A549 treated with GW870086 at 1 μM for 4 hours (cell line): ENCODE results near the gene DUSP12. TPM values are rescaled to one million over a fixed set of nuclear protein-coding genes. Genes with fewer than 3 reads are reported as not detected.

ENCODE experiments used
- total RNA-seq: library from RNA; stranded (reverse); fragments of 200-300 nt; extraction: Qiagen RNA extraction; gene quantifications from 5 replicates; pipeline ENCODE4 v1.2.3, GENCODE V29; 2022; ENCODE audit warnings: low read depth

DUSP12 gene, protein sequence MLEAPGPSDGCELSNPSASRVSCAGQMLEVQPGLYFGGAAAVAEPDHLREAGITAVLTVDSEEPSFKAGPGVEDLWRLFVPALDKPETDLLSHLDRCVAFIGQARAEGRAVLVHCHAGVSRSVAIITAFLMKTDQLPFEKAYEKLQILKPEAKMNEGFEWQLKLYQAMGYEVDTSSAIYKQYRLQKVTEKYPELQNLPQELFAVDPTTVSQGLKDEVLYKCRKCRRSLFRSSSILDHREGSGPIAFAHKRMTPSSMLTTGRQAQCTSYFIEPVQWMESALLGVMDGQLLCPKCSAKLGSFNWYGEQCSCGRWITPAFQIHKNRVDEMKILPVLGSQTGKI
- 42.4 to 53.3 TPM (median 48.3 TPM) in 5 replicates for total RNA-seq

DNA sequence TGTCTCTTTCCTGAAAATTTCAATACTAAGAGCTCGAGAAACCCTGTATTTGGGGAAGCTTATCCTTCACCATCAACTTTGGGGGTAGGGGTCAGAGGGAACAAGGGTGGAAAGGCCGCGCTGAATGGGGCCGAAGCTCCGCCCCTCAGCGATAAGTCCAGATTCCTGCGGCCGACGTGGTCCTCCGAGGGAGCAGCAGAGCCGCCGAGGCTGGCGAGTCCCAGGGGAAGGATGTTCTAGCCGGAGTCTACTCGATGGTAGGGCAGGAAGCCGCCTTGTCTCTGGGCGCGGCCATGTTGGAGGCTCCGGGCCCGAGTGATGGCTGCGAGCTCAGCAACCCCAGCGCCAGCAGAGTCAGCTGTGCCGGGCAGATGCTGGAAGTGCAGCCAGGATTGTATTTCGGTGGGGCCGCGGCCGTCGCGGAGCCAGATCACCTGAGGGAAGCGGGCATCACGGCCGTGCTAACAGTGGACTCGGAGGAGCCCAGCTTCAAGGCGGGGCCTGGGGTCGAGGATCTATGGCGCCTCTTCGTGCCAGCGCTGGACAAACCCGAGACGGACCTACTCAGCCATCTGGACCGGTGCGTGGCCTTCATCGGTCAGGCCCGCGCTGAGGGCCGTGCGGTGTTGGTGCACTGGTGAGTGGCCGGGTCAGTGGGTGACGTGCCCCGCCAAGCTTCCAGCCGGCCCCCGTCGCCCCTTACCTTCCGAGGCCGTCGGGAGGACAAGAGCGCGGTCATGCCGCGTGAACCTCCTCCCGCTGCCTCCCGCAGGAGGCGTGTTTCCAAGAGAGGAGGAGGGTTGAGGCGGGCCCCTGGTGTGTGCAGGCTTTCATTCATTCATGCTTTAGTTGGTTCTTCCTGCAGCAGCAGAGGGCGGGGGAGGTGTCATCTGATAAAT, at the start of gene DUSP12:
DUSP12 (plus strand) TSS at position 278 of the 899 bp plus-strand sequence; CDS start at position 294, 16 bp downstream.

GRCh38 chr1:161706482-161707347, 42.9 kb upstream of the DUSP12 start, which contains the start of gene FCRLA:
Gene FCRLA (plus strand): TSS chr1:161707229. CDS start chr1:161707265, 36 bp downstream.

GRCh38 chr1:161720956-161721737, 28.4 kb upstream of the DUSP12 start, which contains the start of gene FCRLB:
Gene FCRLB (plus strand): TSS chr1:161721544. CDS start chr1:161722673, 1,129 bp downstream.

DNA sequence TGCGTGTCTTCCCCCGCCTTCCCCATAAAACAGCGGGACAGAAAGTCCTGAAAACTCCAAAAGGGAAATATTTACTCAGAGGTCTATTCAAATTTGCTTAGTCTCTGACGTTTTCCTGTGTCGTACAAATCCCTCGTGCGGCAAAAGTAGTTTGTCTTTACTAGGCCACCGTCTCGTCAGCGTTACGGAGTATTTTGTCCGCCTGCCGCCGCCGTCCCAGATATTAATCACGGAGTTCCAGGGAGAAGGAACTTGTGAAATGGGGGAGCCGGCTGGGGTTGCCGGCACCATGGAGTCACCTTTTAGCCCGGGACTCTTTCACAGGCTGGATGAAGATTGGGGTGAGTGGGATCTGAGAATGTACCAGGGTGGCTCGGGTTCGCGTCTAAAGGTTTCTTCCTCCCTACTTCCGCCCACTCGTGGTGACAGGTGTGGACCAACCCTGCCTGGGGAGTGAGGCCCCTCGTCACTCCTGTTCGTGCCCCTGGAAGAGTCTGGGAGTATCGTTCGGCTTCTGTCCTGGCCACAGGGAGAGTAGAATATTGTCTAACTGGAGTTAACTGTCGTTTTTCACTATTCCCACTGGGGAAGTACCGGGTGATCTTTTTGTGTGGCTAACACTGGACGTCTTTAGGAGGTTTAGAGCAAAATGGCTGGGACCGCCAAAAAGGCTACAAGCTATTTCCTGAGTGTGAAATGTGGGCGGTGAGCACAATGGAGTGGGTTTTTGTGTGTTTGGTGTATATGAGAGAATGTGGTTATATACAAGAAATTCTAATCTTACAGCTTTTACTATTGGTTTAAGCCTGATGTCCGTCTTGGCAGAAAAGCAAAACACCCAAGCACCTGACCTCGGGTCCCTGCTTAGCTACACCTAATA, 16.8 kb downstream of the DUSP12 start, which contains the start of gene ATF6:
ATF6 (plus strand) TSS at position 219 of the 880 bp plus-strand sequence; CDS start at position 260, 41 bp downstream.

Other genes with a start within 250 kb of the DUSP12 start
- not detected in 5 replicates for gene FCGR2A, start 244.3 kb upstream of the DUSP12 start, total RNA-seq
- 1.5 to 7.5 TPM (median 2.0 TPM) in 5 replicates for gene HSPA6, start 225.2 kb upstream of the DUSP12 start, total RNA-seq
- not detected in 5 replicates for gene FCGR3A, start 200.0 kb upstream of the DUSP12 start, total RNA-seq
- gene FCGR3B, start 118.6 kb upstream of the DUSP12 start, total RNA-seq: not detected in 5 replicates
- gene FCGR2B, start 86.6 kb upstream of the DUSP12 start, total RNA-seq: not detected in 5 replicates
- not detected in 5 replicates for gene FCRLA, start 42.6 kb upstream of the DUSP12 start, total RNA-seq
- 1.4 to 1.8 TPM (median 1.6 TPM) in 5 replicates for gene FCRLB, start 28.2 kb upstream of the DUSP12 start, total RNA-seq
- gene ATF6, start 16.5 kb downstream of the DUSP12 start, total RNA-seq: 12.6 to 15.4 TPM (median 14.4 TPM) in 5 replicates